Neural progenitor cell (in vitro differentiated cells): Measurements from ENCODE around the gene PEX7. TPM values are rescaled to one million over a fixed set of nuclear protein-coding genes. Genes with fewer than 3 reads are reported as not detected.

ENCODE experiments used
- DNase-seq: peaks from one replicate; pipeline ENCODE4 v3.0.0-alpha.2; 2016; ENCODE audit warnings: low spot score
- H2AFZ ChIP-seq: fragments of 200-600 bp; sonication (generic); replicated peaks from 2 replicates; pipeline ENCODE4 v1.6.1; 2016; ENCODE audit warnings: antibody characterized with exemption
- H3F3A ChIP-seq: fragments of 200-600 bp; sonication (generic); 2 replicates; pipeline ENCODE4 v1.6.1; 2016; ENCODE audit warnings: antibody characterized with exemption, low read depth
- H3K27ac ChIP-seq: fragments of 200-600 bp; sonication (generic); 2 replicates; pipeline ENCODE4 v1.5.1; 2016; ENCODE audit warnings: mild to moderate bottlenecking
- H3K27me3 ChIP-seq: fragments of 200-600 bp; sonication (generic); 2 replicates; pipeline ENCODE4 v1.6.1; 2016; ENCODE audit warnings: mild to moderate bottlenecking, moderate library complexity
- H3K36me3 ChIP-seq: fragments of 200-600 bp; sonication (generic); 2 replicates; pipeline ENCODE4 v1.5.1; 2016
- H3K4me1 ChIP-seq: fragments of 200-600 bp; sonication (generic); 2 replicates; pipeline ENCODE4 v1.6.1; 2016; ENCODE audit warnings: mixed run types
- H3K4me2 ChIP-seq: fragments of 200-600 bp; sonication (generic); 2 replicates; pipeline ENCODE4 v1.6.1; 2016
- H3K4me3 ChIP-seq: fragments of 200-600 bp; sonication (generic); 2 replicates; pipeline ENCODE4 v1.5.1; 2016
- H3K79me2 ChIP-seq: fragments of 200-600 bp; sonication (generic); 2 replicates; pipeline ENCODE4 v1.6.1; 2016; ENCODE audit warnings: low read depth
- H3K9ac ChIP-seq: fragments of 200-600 bp; sonication (generic); 2 replicates; pipeline ENCODE4 v1.6.1; 2016
- H3K9me3 ChIP-seq: fragments of 200-600 bp; sonication (generic); 2 replicates; pipeline ENCODE4 v1.5.1; 2016; ENCODE audit warnings: low read depth
- H4K20me1 ChIP-seq: fragments of 200-600 bp; sonication (generic); 2 replicates; pipeline ENCODE4 v1.6.1; 2016; ENCODE audit warnings: low read depth
- H3K27ac Mint-ChIP-seq: 3 replicates; pipeline ENCODE4 v1.8.0; 2021; ENCODE audit warnings: mixed read lengths
- H3K27me3 Mint-ChIP-seq: 2 replicates; pipeline ENCODE4 v1.8.0; 2022; ENCODE audit warnings: low read depth, mild to moderate bottlenecking, inconsistent platforms, moderate library complexity, mixed read lengths; ENCODE audit not compliant: insufficient read depth
- H3K36me3 Mint-ChIP-seq: 3 replicates; pipeline ENCODE4 v1.8.0; 2021; ENCODE audit warnings: mixed read lengths
- H3K4me1 Mint-ChIP-seq: 3 replicates; pipeline ENCODE4 v1.8.0; 2021; ENCODE audit warnings: mixed read lengths
- H3K4me3 Mint-ChIP-seq: 3 replicates; pipeline ENCODE4 v1.8.0; 2021; ENCODE audit warnings: mild to moderate bottlenecking, moderate library complexity, mixed read lengths
- H3K9me3 Mint-ChIP-seq: 3 replicates; pipeline ENCODE4 v1.8.0; 2020; ENCODE audit warnings: mixed read lengths
- EZH2 ChIP-seq: fragments of 200-600 bp; sonication (generic); IDR thresholded peaks from 2 replicates; pipeline ENCODE4 v1.6.1; 2017; ENCODE audit warnings: antibody characterized with exemption, mild to moderate bottlenecking, moderate library complexity
- EZH2phosphoT487 ChIP-seq: fragments of 200-600 bp; sonication (generic); IDR thresholded peaks from 2 replicates; pipeline ENCODE4 v1.6.1; 2017; ENCODE audit warnings: antibody characterized with exemption
- total RNA-seq: library from RNA; depleted of rRNA; stranded (reverse); fragments of >200 nt; gene quantifications from 2 replicates; pipeline ENCODE4 v1.2.3, GENCODE V29; 2015; ENCODE audit warnings: low replicate concordance
- TF ChIP-seq, protein P1 (sequence below): fragments of 200-600 bp; sonication (generic); IDR thresholded peaks from 2 replicates; pipeline ENCODE4 v1.5.1; 2017; ENCODE audit warnings: antibody characterized with exemption, mild to moderate bottlenecking

The PEX7 gene
- total RNA-seq, 1 donor from 2014 or later: 16.9 TPM

- H3K4me3 ChIP-seq: no peak overlapping the region
- H3K9me3 ChIP-seq: no peaks in the 10 kb centered on the region
- no peak overlapping the region for H3K27ac Mint-ChIP-seq
- no peak overlapping the region for H3K9ac ChIP-seq
- peaks cover 14% of the 10 kb centered on the region for H3K27me3 Mint-ChIP-seq
- H4K20me1 ChIP-seq: no peaks in the 10 kb centered on the region
- H2AFZ ChIP-seq: no peak overlapping the region
- H3K4me2 ChIP-seq: no peak overlapping the region
- no peaks in the 10 kb centered on the region for H3K4me1 Mint-ChIP-seq
- H3K36me3 ChIP-seq: no peaks in the 10 kb centered on the region
- H3F3A ChIP-seq: no peaks in the 10 kb centered on the region
- peaks cover 23% of the 10 kb centered on the region for H3K27me3 ChIP-seq
- no peak overlapping the region for H3K27ac ChIP-seq
- H3K4me1 ChIP-seq: no peaks in the 10 kb centered on the region
- no peaks in the 10 kb centered on the region for H3K36me3 Mint-ChIP-seq
- TF ChIP-seq, protein P1, sequence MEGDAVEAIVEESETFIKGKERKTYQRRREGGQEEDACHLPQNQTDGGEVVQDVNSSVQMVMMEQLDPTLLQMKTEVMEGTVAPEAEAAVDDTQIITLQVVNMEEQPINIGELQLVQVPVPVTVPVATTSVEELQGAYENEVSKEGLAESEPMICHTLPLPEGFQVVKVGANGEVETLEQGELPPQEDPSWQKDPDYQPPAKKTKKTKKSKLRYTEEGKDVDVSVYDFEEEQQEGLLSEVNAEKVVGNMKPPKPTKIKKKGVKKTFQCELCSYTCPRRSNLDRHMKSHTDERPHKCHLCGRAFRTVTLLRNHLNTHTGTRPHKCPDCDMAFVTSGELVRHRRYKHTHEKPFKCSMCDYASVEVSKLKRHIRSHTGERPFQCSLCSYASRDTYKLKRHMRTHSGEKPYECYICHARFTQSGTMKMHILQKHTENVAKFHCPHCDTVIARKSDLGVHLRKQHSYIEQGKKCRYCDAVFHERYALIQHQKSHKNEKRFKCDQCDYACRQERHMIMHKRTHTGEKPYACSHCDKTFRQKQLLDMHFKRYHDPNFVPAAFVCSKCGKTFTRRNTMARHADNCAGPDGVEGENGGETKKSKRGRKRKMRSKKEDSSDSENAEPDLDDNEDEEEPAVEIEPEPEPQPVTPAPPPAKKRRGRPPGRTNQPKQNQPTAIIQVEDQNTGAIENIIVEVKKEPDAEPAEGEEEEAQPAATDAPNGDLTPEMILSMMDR: no peak
- TF ChIP-seq EZH2phosphoT487 (no peak), EZH2 (no peak)
- no peaks in the 10 kb centered on the region for H3K79me2 ChIP-seq
- no peak for DNase-seq
- no peaks in the 10 kb centered on the region for H3K9me3 Mint-ChIP-seq
- H3K4me3 Mint-ChIP-seq: no peak overlapping the region
These were observed 24.3 kb upstream of the PEX7 start for GRCh38 chr6:136798044-136798443.

DNA sequence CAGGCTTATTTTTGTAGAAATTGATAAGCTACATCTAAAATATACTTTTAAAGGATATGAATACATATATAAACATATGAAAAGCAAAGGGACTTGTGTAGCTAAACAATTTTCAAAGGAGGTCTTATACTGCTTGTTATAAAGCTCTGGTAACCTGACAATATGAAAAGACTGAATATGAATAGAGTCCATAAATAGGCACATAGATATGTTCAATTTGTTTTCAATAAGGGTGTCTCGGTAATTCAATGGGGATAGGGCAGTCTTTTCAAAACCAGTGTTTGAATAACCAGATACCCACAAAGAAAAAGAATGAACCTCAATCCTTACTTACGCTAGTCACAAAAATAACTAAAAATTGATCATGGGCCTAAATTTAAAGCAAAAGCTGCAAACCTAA lies 20.8 kb upstream of the PEX7 start:
- Histone ChIP-seq H3K9me3 (no peaks in the 10 kb centered on the region), H3K36me3 (no peaks in the 10 kb centered on the region), H3K4me1 (no peaks in the 10 kb centered on the region), H3K27ac (no peak overlapping the region), H3K9ac (no peak overlapping the region), H3K4me2 (no peak overlapping the region), H2AFZ (no peak overlapping the region), H3K4me3 (no peak overlapping the region), H3F3A (no peaks in the 10 kb centered on the region), H3K27me3 (no peaks in the 10 kb centered on the region), H3K79me2 (no peaks in the 10 kb centered on the region), H4K20me1 (no peaks in the 10 kb centered on the region)
- no peak for DNase-seq
- Mint-ChIP-seq H3K27ac (no peak overlapping the region), H3K27me3 (peaks cover 3% of the 10 kb centered on the region), H3K36me3 (no peaks in the 10 kb centered on the region), H3K4me1 (no peaks in the 10 kb centered on the region), H3K4me3 (no peak overlapping the region), H3K9me3 (no peaks in the 10 kb centered on the region)
- TF ChIP-seq, protein P1: no peak
- TF ChIP-seq EZH2phosphoT487 (no peak), EZH2 (no peak)

GRCh38 chr6:136803608-136804007 lies 18.8 kb upstream of the PEX7 start:
- Mint-ChIP-seq H3K27ac (no peak overlapping the region), H3K36me3 (no peaks in the 10 kb centered on the region), H3K4me1 (no peaks in the 10 kb centered on the region), H3K4me3 (no peak overlapping the region), H3K9me3 (no peaks in the 10 kb centered on the region), H3K27me3 (peaks cover 2% of the 10 kb centered on the region)
- Histone ChIP-seq H3K79me2 (no peaks in the 10 kb centered on the region), H3F3A (no peaks in the 10 kb centered on the region), H3K9me3 (no peaks in the 10 kb centered on the region), H3K27me3 (no peaks in the 10 kb centered on the region), H3K9ac (no peak overlapping the region), H3K4me3 (no peak overlapping the region), H3K4me2 (no peak overlapping the region), H2AFZ (no peak overlapping the region), H3K27ac (no peak overlapping the region), H4K20me1 (no peaks in the 10 kb centered on the region), H3K4me1 (no peaks in the 10 kb centered on the region), H3K36me3 (no peaks in the 10 kb centered on the region)
- TF ChIP-seq EZH2: no peak
- TF ChIP-seq, protein P1: no peak
- TF ChIP-seq EZH2phosphoT487: no peak
- DNase-seq: no peak
